Stimulated activated CD8-positive, alpha-beta memory T cell treated with anti-CD3 and anti-CD28 coated beads, Interleukin-4, amount 100 ng/mL, for 4 hours (primary cell): Measurements from ENCODE around the gene TRUB2.
"Not testable (repeated sequence)": the region's sequence is repeated elsewhere in the genome, so short reads cannot be mapped to it uniquely, and the experiment has no call there.

Experiments used
- DNase-seq, 2 donors: peaks; one replicate each; pipeline ENCODE4 v3.0.0-alpha.2; 2020; ENCODE audit warnings: low read depth in 2 of 2, low spot score in 1 of 2

TRUB2 gene

GRCh38 chr9:128341435-128341849 is 19.2 kb upstream of the TRUB2 start:
- peak; percentile 27 to 41 for DNase-seq

GRCh38 chr9:128340691-128341434 is 18.6 kb upstream of the TRUB2 start:
- no peak for DNase-seq

- peak in 1 of 2 donors; percentile 50 for DNase-seq
Observed at GRCh38 chr9:128339761-128340690, 17.8 kb upstream of the TRUB2 start, which contains the start of gene SLC27A4. Gene SLC27A4, plus strand, starts transcription at chr9:128340527. Its CDS starts 2,606 bp downstream, at chr9:128343133.

- DNase-seq: not testable (repeated sequence)
Observed at GRCh38 chr9:128338852-128339614, 16.8 kb upstream of the TRUB2 start.

- DNase-seq: no peak
Observed at GRCh38 chr9:128337936-128338335, 15.7 kb upstream of the TRUB2 start.

- DNase-seq: no peak
Observed at GRCh38 chr9:128335914-128336313, 13.7 kb upstream of the TRUB2 start.

- no peak for DNase-seq
Observed at GRCh38 chr9:128335161-128335560, 12.9 kb upstream of the TRUB2 start.

GRCh38 chr9:128333451-128333869 is 11.2 kb upstream of the TRUB2 start:
- DNase-seq: no peak

GRCh38 chr9:128325629-128326028 is 3.4 kb upstream of the TRUB2 start:
- no peak for DNase-seq

GRCh38 chr9:128324401-128324800 is 2.2 kb upstream of the TRUB2 start:
- DNase-seq: no peak

GRCh38 chr9:128323791-128324190 is 1.5 kb upstream of the TRUB2 start:
- DNase-seq: no peak

GRCh38 chr9:128323212-128323730 is 1.0 kb upstream of the TRUB2 start:
- no peak for DNase-seq

GRCh38 chr9:128321879-128322403 is 306 bp downstream of the TRUB2 start:
- DNase-seq: no peak

GRCh38 chr9:128321343-128321742 is 904 bp downstream of the TRUB2 start:
- DNase-seq: no peak

GRCh38 chr9:128317629-128318028 is 4.6 kb downstream of the TRUB2 start:
- no peak for DNase-seq

GRCh38 chr9:128316421-128316820 is 5.8 kb downstream of the TRUB2 start:
- DNase-seq: no peak

- no peak for DNase-seq
Observed at GRCh38 chr9:128314697-128315096, 7.5 kb downstream of the TRUB2 start.

GRCh38 chr9:128310461-128310860 is 11.8 kb downstream of the TRUB2 start:
- no peak for DNase-seq

- no peak for DNase-seq
Observed at GRCh38 chr9:128309551-128309950, 12.7 kb downstream of the TRUB2 start.

GRCh38 chr9:128304971-128305288 is 17.3 kb downstream of the TRUB2 start:
- DNase-seq: no peak
